ENCODE data around the gene FOXJ3. TPM values are rescaled to one million over a fixed set of nuclear protein-coding genes. Genes with fewer than 3 reads are reported as not detected.

FOXJ3 gene
- total RNA-seq, 4 donors from 2014 or later, result 31.2 to 88.4 (median 81.5) TPM

DNA sequence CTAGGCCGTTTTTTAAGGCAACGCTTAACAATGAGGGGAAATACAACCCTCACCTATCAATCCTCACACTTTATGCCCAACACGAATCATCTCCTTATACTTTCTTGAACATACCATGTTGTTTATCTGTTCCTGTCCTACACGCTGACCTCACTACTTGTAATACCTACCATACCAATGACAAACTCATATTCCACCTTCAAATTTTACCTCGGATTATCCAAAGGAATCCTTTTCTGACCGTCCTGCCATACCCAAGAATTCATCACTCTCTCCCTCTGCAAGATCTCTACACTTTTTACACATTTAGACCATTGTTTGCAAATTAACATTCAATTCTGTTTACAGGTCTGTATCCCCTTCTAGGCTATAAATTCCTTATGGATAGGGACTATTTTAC is 106.1 kb downstream of the FOXJ3 start:
- intact Hi-C loops (cut with DNase I; ENCODE audit: low total_unique reads), result no loop called here
- Histone ChIP-seq H3K9me3 (no peaks in the 10 kb centered on the region), H3K4me3 (no peak overlapping the region), H3K27ac (no peak overlapping the region), H3K36me3 (no peaks in the 10 kb centered on the region), H3K27me3 (no peaks in the 10 kb centered on the region), H3K4me1 (peaks cover 0 to 8% of the 10 kb centered on the region in 2 donors)
- TF ChIP-seq, protein P1, sequence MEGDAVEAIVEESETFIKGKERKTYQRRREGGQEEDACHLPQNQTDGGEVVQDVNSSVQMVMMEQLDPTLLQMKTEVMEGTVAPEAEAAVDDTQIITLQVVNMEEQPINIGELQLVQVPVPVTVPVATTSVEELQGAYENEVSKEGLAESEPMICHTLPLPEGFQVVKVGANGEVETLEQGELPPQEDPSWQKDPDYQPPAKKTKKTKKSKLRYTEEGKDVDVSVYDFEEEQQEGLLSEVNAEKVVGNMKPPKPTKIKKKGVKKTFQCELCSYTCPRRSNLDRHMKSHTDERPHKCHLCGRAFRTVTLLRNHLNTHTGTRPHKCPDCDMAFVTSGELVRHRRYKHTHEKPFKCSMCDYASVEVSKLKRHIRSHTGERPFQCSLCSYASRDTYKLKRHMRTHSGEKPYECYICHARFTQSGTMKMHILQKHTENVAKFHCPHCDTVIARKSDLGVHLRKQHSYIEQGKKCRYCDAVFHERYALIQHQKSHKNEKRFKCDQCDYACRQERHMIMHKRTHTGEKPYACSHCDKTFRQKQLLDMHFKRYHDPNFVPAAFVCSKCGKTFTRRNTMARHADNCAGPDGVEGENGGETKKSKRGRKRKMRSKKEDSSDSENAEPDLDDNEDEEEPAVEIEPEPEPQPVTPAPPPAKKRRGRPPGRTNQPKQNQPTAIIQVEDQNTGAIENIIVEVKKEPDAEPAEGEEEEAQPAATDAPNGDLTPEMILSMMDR (IDR thresholded peaks at IDR 0.05), result no peak
- TF ChIP-seq POLR2A (IDR thresholded peaks at IDR 0.05), result no peak
- DNase-seq, result no peak

DNA sequence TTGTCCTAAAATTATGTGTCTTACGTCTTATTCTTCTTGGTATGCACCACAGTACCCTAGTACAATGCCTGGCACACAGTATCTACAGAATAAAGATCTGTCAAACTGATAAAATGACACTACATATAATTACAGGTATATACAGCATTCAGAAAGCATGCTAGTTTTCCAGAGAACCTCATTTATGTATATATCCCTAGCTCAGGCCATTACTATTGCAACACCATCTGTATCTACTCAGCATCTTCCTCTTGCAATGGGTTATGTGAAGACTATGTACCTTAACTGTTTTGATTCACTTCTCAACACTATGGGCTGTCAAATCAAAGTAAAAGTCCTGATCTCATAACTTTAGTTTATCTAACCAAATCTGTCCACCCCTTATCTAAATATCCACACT is 112.0 kb downstream of the FOXJ3 start:
- intact Hi-C loops (cut with DNase I; ENCODE audit: low total_unique reads), result no loop called here
- Histone ChIP-seq H3K27me3 (no peaks in the 10 kb centered on the region), H3K27ac (no peak overlapping the region), H3K4me3 (no peak overlapping the region), H3K36me3 (no peaks in the 10 kb centered on the region), H3K9me3 (no peaks in the 10 kb centered on the region), H3K4me1 (peaks cover 0 to 8% of the 10 kb centered on the region in 2 donors)
- TF ChIP-seq POLR2A (IDR thresholded peaks at IDR 0.05), result no peak
- TF ChIP-seq, protein P1 (IDR thresholded peaks at IDR 0.05), result no peak
- DNase-seq, result no peak

DNA sequence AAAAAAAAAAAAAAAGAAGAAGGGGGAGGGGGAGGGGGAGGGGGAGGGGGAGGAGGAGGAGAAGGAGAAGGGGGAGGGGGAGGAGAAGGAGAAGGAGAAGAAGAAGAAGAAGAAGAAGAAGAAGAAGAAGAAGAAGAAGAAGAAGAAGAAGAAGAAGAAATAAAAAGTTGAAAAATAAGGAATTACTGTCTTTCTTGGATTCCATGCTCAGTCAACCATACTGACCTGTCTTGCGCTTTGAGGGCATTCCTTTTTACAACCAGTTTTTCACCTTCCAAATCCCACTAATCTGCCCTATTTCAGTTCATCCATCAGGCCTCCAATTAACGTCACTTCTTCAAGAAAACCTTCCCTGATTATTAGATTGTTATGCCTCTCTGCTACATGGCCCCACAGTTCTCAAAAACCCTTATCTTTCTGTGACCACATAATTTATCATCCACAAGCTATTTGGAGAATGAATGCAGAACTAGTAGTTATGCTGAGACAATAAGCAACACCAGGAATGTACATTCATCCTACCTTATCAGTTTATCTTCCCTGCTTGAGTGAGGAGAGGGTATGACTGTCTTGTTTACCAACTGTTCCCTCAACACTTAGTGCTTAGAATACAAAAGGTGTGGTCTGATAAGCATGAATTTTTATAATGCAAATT is 113.0 kb downstream of the FOXJ3 start:
- Histone ChIP-seq H3K27ac (no peak overlapping the region), H3K36me3 (no peaks in the 10 kb centered on the region), H3K4me1 (peaks cover 0 to 4% of the 10 kb centered on the region in 2 donors), H3K4me3 (no peak overlapping the region), H3K9me3 (no peaks in the 10 kb centered on the region), H3K27me3 (no peaks in the 10 kb centered on the region)
- intact Hi-C loops (cut with DNase I; ENCODE audit: low total_unique reads), result no loop called here
- no peak for TF ChIP-seq POLR2A (IDR thresholded peaks at IDR 0.05)
- TF ChIP-seq, protein P1 (IDR thresholded peaks at IDR 0.05), result no peak
- DNase-seq, result no peak

DNA sequence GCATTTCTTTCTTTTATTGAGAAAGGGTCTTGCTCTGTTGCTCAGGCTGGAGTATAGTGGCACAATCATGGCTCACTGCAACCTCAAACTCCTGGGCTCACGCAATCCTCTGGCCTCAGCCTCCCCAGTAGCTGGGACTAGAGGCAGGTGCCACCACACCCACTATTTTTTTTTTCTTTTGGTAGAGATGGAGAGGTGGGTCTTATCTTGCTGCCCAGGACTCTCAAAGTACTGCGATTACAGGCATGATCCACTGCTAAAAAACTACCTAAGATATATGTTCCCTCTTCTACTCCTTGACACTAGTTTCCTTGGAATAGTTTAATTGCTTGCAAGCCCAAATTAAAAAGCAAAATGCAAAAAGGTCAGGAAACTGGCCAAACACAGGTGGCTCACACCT is 113.6 kb downstream of the FOXJ3 start:
- H3K4me3 ChIP-seq, result no peak overlapping the region
- H3K4me1 ChIP-seq, result no peaks in the 10 kb centered on the region
- intact Hi-C loops (cut with DNase I; ENCODE audit: low total_unique reads), result no loop called here
- TF ChIP-seq, protein P1 (IDR thresholded peaks at IDR 0.05), result no peak
- TF ChIP-seq POLR2A (IDR thresholded peaks at IDR 0.05), result no peak
- H3K9me3 ChIP-seq, result no peaks in the 10 kb centered on the region
- H3K36me3 ChIP-seq, result no peaks in the 10 kb centered on the region
- no peaks in the 10 kb centered on the region for H3K27me3 ChIP-seq
- no peak for DNase-seq
- H3K27ac ChIP-seq, result no peak overlapping the region

DNA sequence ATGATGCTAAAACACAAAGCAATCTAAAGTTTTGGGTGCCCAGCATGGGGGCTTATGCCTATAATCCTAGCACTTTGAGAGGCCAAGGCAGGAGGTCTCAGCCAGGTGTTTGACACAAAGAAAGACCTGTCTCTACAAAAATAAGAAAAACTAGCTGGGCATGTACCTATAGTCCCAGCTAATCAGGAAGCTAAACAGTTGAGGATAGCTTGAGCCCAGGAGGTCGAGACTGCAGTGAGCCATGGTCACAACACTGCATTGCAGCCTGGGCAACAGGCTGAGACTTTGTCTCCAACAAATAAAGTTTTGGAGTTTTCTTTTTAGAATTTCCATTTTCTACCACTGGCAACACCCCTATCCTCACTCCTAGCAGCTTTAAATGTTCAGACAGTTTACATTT is 115.4 kb downstream of the FOXJ3 start:
- no peaks in the 10 kb centered on the region for H3K4me1 ChIP-seq
- intact Hi-C loops (cut with DNase I; ENCODE audit: low total_unique reads), result no loop called here

More for the DNA sequence above, 115.4 kb downstream of the FOXJ3 start:
- no peak for DNase-seq
- H3K9me3 ChIP-seq, result peaks cover 0 to 6% of the 10 kb centered on the region in 2 donors
- no peak for TF ChIP-seq POLR2A (IDR thresholded peaks at IDR 0.05)
- TF ChIP-seq, protein P1 (IDR thresholded peaks at IDR 0.05), result no peak
- H3K27ac ChIP-seq, result no peak overlapping the region
- H3K4me3 ChIP-seq, result no peak overlapping the region
- H3K36me3 ChIP-seq, result no peaks in the 10 kb centered on the region
- H3K27me3 ChIP-seq, result no peaks in the 10 kb centered on the region

Data from uterus (tissue), 4 donors.